A549 (cell line): ENCODE measurements around the gene PODXL2. TPM values are rescaled to one million over a fixed set of nuclear protein-coding genes. Genes with fewer than 3 reads are reported as not detected.

Experiments
- ATAC-seq, 2 experiments: fragments of 200-7000 bp in 1 of 2; fragments of >200 bp in 1 of 2; cut with Nextera tagmentation in 1 of 2; cut with Tn5 transposase in 1 of 2; 3 replicates each; pipeline versions ENCODE4 v1.8.0 to v1.9.1; 2018 to 2020; ENCODE audit warnings: mild to moderate bottlenecking in 1 of 2, moderate library complexity in 1 of 2
- CTCF ChIA-PET: fragments of 300-600 bp; sonication (Branson Sonifier 250); formaldehyde crosslinking; extraction: SDS; loops from one replicate; lab custom pipeline; 2021; ENCODE audit warnings: antibody characterized with exemption, inconsistent platforms; lab: Yijun Ruan, JAX
- POLR2A ChIA-PET: fragments of 350-600 bp; formaldehyde crosslinking; extraction: SDS; loops from one replicate; lab custom pipeline; 2021; ENCODE audit warnings: antibody characterized with exemption, inconsistent platforms; lab: Yijun Ruan, JAX
- DNase-seq, 2 experiments: peaks; one replicate each; pipeline versions ENCODE4 v3.0.0 to v3.0.0-alpha.2; 2011 to 2016; ENCODE audit warnings: low read depth in 1 of 2, low spot score in 1 of 2
- FAIRE-seq: peaks from 2 replicates; lab custom pipeline; 2011; peaks lifted over from hg19 to GRCh38; lab: Jason Lieb, UNC
- H3K27ac ChIP-seq, 2 experiments: fragments of >200 bp; sonication (Bioruptor Twin); formaldehyde crosslinking; 3 replicates each; pipeline ENCODE4 v1.5.1; 2016 to 2017
- H3K4me1 ChIP-seq: fragments of >200 bp; sonication (Bioruptor Twin); formaldehyde crosslinking; 3 replicates; pipeline ENCODE4 v1.6.1; 2016
- H3K4me2 ChIP-seq: fragments of >200 bp; sonication (Bioruptor Twin); formaldehyde crosslinking; 3 replicates; pipeline ENCODE4 v1.6.1; 2016
- H3K4me3 ChIP-seq: fragments of >200 bp; sonication (Bioruptor Twin); formaldehyde crosslinking; 3 replicates; pipeline ENCODE4 v1.5.1; 2016
- H3K9me3 ChIP-seq: fragments of >200 bp; sonication (Bioruptor Twin); formaldehyde crosslinking; 3 replicates; pipeline ENCODE4 v1.6.1; 2016
- ATOH8 ChIP-seq: fragments of 250-450 bp; sonication (Bioruptor Pico); IDR thresholded peaks from 2 replicates; pipeline ENCODE4 v1.5.0; 2020; ENCODE audit warnings: low read depth, mild to moderate bottlenecking, moderate library complexity
- BCL3 ChIP-seq: fragments of >200 bp; sonication (Bioruptor Twin); formaldehyde crosslinking; IDR thresholded peaks from 3 replicates; pipeline ENCODE4 v1.6.1; 2016
- BHLHE40 ChIP-seq: IDR thresholded peaks from 2 replicates; pipeline ENCODE4 v1.6.1; 2012; ENCODE audit warnings: low read depth, low read length, inconsistent platforms
- CBX8 ChIP-seq: fragments of 200-600 bp; sonication (generic); IDR thresholded peaks from 2 replicates; pipeline ENCODE4 v1.6.1; 2016
- E2F6 ChIP-seq: IDR thresholded peaks from 2 replicates; pipeline ENCODE4 v1.6.1; 2012; ENCODE audit warnings: low read depth, borderline replicate concordance
- EHF ChIP-seq: fragments of 250-450 bp; sonication (Bioruptor Pico); IDR thresholded peaks from 2 replicates; pipeline ENCODE4 v1.5.0; 2020; ENCODE audit warnings: mild to moderate bottlenecking
- EHMT2 ChIP-seq: fragments of 200-600 bp; sonication (generic); IDR thresholded peaks from 2 replicates; pipeline ENCODE4 v1.6.1; 2016; ENCODE audit warnings: antibody characterized with exemption, low read depth, mild to moderate bottlenecking, moderate library complexity
- FOSL2 ChIP-seq, 2 experiments: fragments of 450-650 bp in 1 of 2; fragments of >200 bp in 1 of 2; sonication (Bioruptor Twin) in 1 of 2; formaldehyde crosslinking; IDR thresholded peaks; 2 replicates each; pipeline versions ENCODE4 v1.5.0 to v1.6.1; 2016 to 2020; ENCODE audit warnings: mild to moderate bottlenecking in 1 of 2, moderate library complexity in 1 of 2
- FOXS1 ChIP-seq: fragments of 250-450 bp; sonication (Bioruptor Pico); IDR thresholded peaks from 2 replicates; pipeline ENCODE4 v1.5.0; 2020; ENCODE audit warnings: mild to moderate bottlenecking, moderate library complexity
- HEYL ChIP-seq: fragments of 250-450 bp; sonication (Bioruptor Pico); IDR thresholded peaks from 2 replicates; pipeline ENCODE4 v1.8.0; 2021; ENCODE audit warnings: mild to moderate bottlenecking, moderate library complexity
- HMGXB4 ChIP-seq: fragments of 250-450 bp; sonication (Bioruptor Pico); IDR thresholded peaks from 2 replicates; pipeline ENCODE4 v1.5.0; 2021; ENCODE audit warnings: mild to moderate bottlenecking, moderate library complexity, borderline replicate concordance
- HOXB13 ChIP-seq: fragments of 250-450 bp; sonication (Bioruptor Pico); IDR thresholded peaks from 2 replicates; pipeline ENCODE4 v1.5.0; 2020; ENCODE audit warnings: low read depth, mild to moderate bottlenecking, moderate library complexity
- HOXB5 ChIP-seq: fragments of 250-450 bp; sonication (Bioruptor Pico); IDR thresholded peaks from 2 replicates; pipeline ENCODE4 v1.5.0; 2020; ENCODE audit warnings: mild to moderate bottlenecking, moderate library complexity
- MAFK ChIP-seq: fragments of 450-650 bp; IDR thresholded peaks from 2 replicates; pipeline ENCODE4 v1.6.1; 2014; ENCODE audit not compliant: partially characterized antibody
- MAZ ChIP-seq: fragments of 150-350 bp; IDR thresholded peaks from 2 replicates; pipeline ENCODE4 v1.6.1; 2014; ENCODE audit warnings: antibody characterized with exemption, low read depth, low read length, borderline replicate concordance
- REST ChIP-seq: fragments of 200-600 bp; sonication (generic); IDR thresholded peaks from 2 replicates; pipeline ENCODE4 v1.6.1; 2016; ENCODE audit warnings: antibody characterized with exemption, mild to moderate bottlenecking, moderate library complexity
- USF2 ChIP-seq: fragments of 450-650 bp; IDR thresholded peaks from 2 replicates; pipeline ENCODE4 v1.6.1; 2014; ENCODE audit warnings: antibody characterized with exemption
- ZC3H11A ChIP-seq: fragments of 450-650 bp; IDR thresholded peaks from 2 replicates; pipeline ENCODE4 v1.6.1; 2014; ENCODE audit warnings: antibody characterized with exemption, mild to moderate bottlenecking
- ZSCAN20 ChIP-seq: fragments of 250-450 bp; sonication (Bioruptor Pico); IDR thresholded peaks from 2 replicates; pipeline ENCODE4 v1.8.0; 2022; ENCODE audit warnings: mild to moderate bottlenecking, moderate library complexity
- WGBS: methylation state at CpG from one replicate; pipeline ENCODE4 v1.1.6; 2017; ENCODE audit errors: missing lambda C conversion rate; 5-methylcytosine and 5-hydroxymethylcytosine counted together
- polyA plus RNA-seq, 4 experiments: library from polyadenylated mRNA; depleted of rRNA in 3 of 4; stranded (reverse); fragments of >200 nt; fragmentation: RNase III in 1 of 4; extraction: RNeasy Plus Mini Kit Qiagen cat#74134 plus additional on column Dnase treatment in 1 of 4; gene quantifications; 2 replicates in 3 of 4; 3 replicates in 1 of 4; pipeline ENCODE4 v1.2.3, GENCODE V29; 2011 to 2017

The PODXL2 gene
- polyA plus RNA-seq, 2 of the 4 experiments (the other 2 are of a cell fraction), result 4.2 to 5.5 TPM

- Histone ChIP-seq H3K27ac (peak overlapping the region in 1 of 2 experiments; percentile 61; a peak in 2 of 6 replicates), H3K9me3 (peaks cover 3% of the 10 kb centered on the region; the same call in 1 of the 3 replicates), H3K4me3 (no peak overlapping the region), H3K4me1 (peaks cover 39% of the 10 kb centered on the region), H3K4me2 (no peak overlapping the region)
- ChIA-PET POLR2A (no interaction called here), CTCF (interaction anchor here (1.0 kb wide), 2 partner anchors 11 to 270 kb away, joined by 3 to 4 read pairs; no protein-coding TSS in a partner anchor)
- TF ChIP-seq BCL3, result no peak
- no peak for TF ChIP-seq REST
- no peak for TF ChIP-seq ZC3H11A
- TF ChIP-seq HOXB5 (CRISPR knock-in tag), result no peak
- no peak for TF ChIP-seq ZSCAN20
- no peak for TF ChIP-seq E2F6
- TF ChIP-seq BHLHE40, result no peak
- TF ChIP-seq HOXB13 (CRISPR knock-in tag), result no peak
- TF ChIP-seq ATOH8 (CRISPR knock-in tag), result no peak
- no peak for TF ChIP-seq FOSL2 (IDR thresholded peaks at IDR 0.05)
- no peak for TF ChIP-seq FOSL2 (CRISPR knock-in tag; IDR thresholded peaks at IDR 0.05)
- TF ChIP-seq EHMT2, result no peak
- TF ChIP-seq HMGXB4, result no peak
- TF ChIP-seq MAZ, result no peak
- no peak for TF ChIP-seq FOXS1 (CRISPR knock-in tag)
- no peak for TF ChIP-seq CBX8
- no peak for TF ChIP-seq EHF (CRISPR knock-in tag)
- no peak for TF ChIP-seq MAFK
- no peak for TF ChIP-seq HEYL (CRISPR knock-in tag)
- no peak for TF ChIP-seq USF2
- WGBS, result 86% methylated on average over 11 of the region's 11 CpGs
- no peak for FAIRE-seq
- ATAC-seq, result no peak
- no peak for DNase-seq
These were observed 72.4 kb downstream of the PODXL2 start for GRCh38 chr3:127701280-127701911.
